HG03159 (cell line): ENCODE data around the gene FGGY.
A peak's percentile ranks its signal among the peaks of the same experiment; 100 is the strongest.
"Not testable (repeated sequence)": the region's sequence is repeated elsewhere in the genome, so short reads cannot be mapped to it uniquely, and the experiment has no call there.

Experiments
- ATAC-seq: cut with Tn5 transposase; IDR thresholded peaks from one replicate; pipeline ENCODE4 v1.9.1; 2021; ENCODE audit warnings: mild to moderate bottlenecking, moderate library complexity; ENCODE audit not compliant: unreplicated experiment

Gene FGGY

DNA sequence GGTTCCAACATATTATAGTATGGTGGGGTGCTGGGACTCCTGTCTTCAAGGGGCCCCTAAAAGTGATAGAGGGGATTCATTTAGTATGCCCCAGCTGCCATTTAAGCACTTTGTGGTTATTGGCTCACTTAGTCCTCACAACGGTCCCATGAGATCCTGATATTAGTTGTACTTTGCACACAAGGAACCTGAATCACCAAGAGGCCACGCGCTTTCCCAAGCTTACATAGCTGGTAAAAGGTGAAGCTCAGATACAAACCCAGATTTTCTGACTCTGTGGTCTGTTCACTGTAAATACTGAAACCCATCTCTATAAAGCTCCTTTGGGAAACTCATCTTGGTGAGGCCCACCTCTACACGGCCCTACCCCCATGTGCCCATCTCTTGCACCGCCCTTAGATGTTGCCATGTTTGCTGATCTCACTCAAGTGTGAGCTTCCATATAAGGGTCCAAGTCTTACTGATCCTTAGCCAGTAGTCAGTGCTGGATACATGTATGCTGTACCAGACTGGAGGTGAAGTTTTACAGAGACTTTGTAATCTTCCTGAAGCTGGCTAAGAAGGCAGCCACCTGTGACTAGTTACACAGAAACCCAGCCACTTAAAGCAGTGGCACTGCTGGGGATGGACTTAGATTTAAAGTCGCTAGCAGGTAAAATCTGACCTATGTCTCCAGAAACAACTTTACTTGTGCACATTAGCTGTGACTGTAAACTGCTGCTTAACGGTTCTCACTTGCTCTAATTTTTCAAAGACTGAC lies 393.5 kb downstream of the FGGY start:
- ATAC-seq, result no peak

DNA sequence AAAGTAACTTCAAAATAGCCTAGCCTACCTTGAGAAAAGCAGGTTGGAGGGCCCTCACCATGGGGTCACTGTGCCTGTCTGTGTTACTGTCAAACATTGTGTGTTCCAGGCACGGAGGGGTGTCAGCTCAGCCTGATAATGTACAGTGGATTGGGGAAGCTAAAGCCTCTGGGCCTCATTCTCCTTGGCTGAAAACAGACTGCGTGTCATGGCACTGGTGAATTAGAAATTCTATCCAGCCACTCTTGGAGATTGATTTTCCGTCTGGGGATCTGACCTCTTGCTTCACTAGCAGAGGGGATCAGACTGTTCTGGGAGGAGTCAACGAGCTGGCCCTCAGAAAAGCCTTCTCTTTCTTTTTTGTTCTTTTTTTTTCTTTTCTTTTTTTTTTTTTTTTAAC lies 394.4 kb downstream of the FGGY start:
- ATAC-seq, result no peak

DNA sequence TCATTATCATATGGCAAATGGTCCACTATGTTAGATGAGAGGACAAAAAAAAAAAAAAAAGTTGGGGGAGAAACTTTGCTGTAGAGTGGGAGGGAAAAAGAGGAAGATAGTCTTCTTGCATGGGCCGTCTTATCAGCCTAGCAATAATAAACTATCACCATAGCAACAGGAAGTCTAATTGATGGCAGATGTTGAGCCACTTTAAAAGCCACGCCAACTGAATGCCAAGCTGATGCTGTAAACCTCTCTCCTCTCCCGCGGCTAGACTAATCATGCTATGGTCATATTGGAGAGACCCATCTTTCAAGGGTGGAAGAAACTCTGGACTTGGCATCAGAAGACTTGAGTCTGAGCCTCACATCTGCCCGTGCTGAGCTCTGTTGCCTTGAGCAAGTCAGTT lies 395.7 kb downstream of the FGGY start:
- no peak for ATAC-seq

DNA sequence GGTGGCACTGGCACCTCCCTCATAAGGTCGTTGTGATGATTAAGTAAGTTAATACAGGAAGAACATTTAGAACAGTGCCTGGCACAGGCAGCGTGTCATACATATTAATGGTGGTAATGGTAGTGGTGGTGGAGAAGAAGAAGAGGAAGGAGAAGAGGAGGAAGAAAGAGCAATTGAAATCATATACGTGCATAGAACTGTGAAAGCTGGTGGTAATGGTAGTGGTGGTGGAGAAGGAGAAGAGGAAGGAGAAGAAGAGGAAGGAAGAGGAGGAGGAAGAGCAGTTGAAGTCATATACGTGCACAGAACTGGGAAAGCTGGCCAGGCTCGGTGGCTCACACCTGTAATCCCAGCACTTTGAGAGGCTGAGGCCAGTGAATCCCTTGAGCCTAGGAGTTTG lies 396.5 kb downstream of the FGGY start:
- ATAC-seq, result no peak

DNA sequence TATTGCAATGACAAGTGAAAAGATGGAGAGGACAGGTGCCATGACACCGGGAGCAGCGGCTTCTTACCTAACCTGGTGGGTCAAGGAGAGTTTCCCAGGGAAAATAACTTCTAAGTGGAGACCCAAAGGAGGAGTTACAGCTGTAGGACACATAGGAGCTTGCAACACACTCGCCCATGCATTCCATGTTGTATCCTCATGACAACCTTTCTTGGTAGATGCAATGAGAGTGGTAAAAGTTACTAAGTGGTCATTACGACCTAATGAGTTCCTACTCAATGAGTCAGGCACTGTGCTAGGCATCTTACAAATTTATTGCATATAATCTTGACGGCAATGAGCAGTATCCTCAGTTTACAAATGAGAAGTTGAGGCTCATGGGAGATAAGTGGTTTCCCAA lies 398.4 kb downstream of the FGGY start:
- ATAC-seq, result no peak

DNA sequence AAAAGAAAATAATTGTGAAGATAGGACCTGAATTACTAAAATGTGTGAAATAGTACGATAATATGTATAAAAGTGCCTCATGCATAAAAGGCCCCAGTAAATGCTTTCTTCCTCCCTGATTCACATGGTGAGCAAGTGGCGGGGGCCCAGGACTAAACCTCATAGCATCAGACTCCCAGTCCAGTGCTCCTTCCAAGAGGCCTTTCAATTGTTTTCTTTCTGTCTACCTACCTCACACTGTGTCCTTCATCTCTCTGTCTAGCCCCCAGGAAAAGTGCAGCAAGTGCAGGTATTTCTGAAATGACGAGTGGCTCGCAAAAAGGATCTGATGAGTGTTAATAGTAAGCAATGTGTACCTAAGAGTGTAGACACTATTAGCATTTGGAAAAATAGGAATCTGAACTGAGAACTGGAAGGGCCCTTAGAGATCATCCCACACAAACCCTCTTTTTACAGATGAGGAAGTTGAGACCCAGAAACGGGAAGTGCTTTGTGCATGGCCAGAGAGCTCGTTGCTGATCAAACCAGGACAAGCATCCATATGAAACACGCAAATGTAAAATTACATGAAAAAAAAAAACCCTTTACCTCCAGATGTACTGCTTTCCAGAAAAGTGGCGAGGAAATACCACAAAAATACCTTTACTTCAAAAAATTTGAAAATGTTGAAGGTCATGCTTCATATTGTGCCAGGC lies 399.7 kb downstream of the FGGY start:
- peak; percentile 50 for ATAC-seq

DNA sequence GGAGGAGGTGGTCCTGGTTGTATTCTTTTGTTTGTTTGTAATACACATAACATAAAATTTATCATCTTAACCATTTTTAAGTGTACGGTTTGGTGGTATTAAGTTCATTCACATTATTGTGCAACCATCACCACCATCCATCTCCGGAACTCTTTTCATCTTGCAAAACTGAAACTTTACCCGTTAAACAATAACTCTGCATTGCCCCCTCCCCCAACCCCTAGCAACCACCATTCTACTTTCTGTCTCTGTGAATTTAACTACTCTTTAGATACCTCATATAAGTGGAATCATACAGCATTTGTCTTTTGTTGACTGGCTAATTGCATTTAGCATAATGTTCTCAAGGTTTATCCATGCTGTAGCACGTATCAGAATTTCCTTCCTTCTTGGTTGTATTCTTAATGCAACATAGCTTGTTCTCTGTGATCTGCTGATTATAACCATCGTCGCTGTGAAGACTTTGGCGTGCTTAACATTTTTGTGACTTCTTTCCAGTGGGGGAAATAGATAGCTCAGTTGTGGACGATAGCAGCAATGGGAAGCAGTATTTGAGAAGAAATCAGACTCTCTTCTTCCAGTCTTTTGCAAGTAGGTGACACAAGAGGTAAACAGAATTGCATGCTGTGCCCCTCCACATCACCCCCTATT lies 400.4 kb downstream of the FGGY start:
- ATAC-seq, result peak; percentile 54

DNA sequence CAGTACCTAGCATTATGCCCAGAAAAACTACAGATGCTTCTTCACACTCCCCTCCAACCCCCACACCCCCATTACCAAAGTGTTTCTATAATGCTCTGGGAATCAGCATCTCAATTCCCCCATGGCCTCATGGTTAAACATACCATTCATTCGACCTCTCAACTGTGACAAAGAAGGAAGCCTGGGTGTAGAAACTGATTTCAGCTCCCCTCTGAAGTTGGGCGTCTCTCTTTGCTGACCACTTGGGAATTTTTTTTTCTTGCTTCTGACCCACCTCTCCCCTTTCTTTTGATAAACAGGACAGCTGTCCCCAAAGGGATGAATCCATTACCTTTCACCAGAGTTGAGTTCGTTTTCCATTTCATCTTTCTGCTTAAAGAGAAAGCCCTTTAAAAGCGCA lies 401.5 kb downstream of the FGGY start:
- ATAC-seq, result no peak

DNA sequence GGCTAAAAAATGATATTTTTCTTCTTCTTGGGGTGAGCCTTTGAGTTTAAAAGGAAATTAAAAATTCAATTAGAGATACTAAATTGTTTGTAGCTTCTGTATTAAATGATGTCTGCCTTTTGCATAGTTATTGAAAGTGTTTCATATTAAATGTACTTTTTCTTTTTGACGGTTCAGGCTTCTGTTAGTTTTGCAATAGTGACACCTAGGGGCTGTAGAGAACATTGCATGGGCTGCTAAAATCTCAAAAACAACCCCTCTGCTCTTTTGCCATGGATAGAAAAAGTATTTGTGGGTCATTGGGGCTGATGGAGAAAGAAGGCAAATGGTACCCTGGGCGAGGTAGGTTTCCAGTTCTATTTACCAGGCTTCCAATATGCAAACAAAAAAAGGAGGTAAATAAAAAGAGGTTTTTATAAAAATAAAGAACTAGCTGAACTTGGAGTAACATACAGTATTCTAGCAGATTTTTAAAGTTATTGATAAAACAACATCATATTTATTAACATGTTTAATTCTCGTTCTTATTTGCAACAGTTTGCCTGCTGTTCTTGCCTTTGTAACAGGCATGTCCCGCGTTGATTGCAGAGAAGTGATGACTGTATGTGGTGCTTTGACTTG lies 402.4 kb downstream of the FGGY start:
- no peak for ATAC-seq

DNA sequence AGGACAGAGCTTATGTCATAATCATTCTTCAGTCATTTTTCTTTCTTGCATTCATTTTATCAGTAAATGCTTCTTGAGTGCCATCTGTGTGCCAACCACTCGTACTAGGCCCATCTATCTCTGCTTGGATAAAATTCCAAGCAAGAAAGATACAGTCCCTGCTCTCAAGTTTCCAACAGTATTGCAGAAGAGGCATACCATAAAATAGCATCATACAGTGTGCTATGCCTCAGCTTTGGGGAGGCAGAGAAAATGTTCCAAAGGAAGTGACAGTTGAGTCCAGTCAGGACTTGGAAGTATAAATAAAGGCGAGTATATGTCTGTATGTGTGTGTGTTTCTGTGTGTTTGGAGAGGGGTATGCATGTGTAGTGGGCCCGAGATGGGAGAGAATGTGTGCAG lies 404.5 kb downstream of the FGGY start:
- ATAC-seq, result no peak

DNA sequence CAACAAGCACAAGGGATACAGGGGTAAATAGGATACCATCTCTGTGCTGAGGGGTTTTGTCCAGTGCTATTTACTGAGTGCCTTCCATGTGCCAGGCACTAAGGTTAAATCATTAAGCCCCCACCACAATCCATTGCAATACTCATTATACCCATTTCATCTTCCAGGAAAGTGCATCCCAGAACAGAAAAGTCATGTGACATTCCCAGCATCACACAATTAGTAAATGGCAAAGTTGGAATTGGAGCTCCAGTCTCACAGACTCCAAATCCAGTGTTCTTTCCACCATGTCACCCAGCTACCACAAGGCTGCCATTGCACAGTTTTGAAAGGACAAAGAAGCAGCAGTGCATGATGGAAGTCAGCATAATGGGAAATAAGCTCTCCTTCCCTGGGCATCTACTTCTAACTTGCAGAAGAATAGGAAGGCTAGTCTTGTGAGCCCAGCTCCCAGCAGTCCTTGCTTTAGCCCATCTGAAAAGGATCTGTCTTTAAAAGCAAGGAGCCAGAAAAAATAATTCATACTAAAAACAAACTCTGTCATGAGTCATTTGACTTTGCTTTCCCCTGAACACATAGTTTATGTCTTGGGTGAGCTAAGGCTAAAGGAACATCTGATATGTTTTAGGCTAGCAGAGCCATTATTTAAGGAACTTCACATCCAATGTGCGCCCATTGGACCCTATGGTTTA lies 406.5 kb downstream of the FGGY start:
- ATAC-seq, result no peak

DNA sequence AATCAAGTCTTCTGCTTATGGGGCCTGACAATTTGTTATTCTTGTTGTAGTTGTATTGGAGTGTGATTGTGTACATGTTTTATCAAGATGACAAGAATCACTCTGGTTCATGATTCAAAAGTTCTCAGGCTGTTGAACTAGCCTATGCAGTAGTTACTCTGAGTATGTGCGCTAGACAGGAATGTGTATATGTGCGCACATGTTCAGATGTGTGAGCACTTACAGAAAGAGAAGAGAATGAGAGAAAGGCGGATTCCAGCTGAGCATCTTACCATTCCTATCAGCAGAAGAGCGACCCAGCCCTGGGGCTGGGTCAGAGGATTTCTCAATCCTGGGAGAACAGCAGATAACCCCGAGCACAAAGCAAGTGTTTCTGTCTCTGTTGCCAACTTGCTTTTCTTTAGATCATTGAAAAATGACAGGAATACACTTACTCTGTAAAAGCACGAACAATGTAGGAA lies 407.1 kb downstream of the FGGY start:
- no peak for ATAC-seq

DNA sequence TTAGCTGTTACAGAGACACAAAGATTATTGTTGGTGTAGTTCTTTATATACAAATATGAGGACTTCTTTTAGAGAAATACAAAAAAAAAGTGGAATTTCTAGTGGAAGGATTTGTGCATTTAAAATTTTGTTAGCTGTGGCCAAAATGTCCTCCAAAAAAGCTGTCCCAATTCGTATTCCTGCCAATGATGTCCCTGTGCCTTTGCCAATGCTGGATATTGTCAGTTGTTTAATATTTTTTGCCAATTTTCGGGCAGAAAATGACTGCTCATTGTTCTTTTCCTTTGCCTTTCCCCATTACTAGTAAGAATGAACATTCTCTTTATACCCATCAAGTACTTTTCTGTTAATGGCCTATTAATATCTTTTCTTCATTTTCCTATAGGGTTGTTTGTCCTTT lies 407.8 kb downstream of the FGGY start:
- ATAC-seq, result no peak

DNA sequence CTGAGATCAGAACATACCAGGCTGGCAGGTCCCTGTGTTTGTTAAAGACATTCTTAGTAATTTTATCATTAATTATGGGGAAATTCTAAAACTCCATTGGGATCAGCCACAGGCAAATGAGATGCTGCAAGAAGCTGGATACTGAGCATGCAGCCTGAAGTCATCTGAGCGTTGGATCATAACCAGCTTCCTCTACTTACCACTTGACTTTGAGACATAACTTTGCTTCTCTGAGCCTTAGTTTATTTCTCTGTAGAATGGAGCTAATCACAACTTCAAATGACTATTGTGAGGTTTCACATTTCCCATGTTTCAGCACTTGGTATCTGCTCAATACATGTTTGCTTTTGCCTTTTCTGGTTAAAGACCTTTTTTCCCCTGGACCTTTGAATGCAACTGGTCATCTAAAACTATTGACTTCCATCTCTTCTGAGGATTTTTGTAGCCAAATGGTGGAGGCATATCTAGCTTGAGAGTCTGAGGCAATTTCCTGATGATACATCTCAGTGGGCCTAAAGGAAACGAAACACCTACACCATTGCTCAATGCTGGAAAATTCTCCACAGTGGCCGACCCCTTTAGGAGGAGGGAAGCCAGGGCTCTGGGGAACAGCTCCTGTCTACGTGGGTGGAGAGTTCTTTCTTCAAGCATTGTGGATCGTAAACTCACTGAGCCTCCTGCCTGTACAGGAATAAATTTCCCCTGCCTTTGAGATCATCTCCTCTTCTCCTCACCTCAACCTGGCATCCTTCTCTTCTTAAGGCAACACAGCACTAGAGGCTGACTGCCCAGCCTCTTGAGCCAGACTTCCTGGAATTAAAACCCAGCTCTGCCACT lies 408.8 kb downstream of the FGGY start:
- no peak for ATAC-seq

DNA sequence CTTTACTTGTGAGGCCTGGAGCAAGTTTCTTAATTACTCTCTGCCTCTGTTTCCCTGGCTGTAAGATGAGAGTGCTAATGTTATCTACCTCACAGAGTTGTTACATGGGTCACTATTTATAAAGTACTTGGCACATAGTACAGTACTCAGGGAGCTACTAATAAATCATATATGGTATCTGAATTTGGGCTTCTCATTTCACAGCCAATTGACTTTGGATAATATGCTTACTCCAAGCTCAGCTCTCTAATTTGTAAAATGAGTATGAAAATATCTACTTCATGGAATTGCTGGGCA lies 409.4 kb downstream of the FGGY start:
- ATAC-seq, result no peak

DNA sequence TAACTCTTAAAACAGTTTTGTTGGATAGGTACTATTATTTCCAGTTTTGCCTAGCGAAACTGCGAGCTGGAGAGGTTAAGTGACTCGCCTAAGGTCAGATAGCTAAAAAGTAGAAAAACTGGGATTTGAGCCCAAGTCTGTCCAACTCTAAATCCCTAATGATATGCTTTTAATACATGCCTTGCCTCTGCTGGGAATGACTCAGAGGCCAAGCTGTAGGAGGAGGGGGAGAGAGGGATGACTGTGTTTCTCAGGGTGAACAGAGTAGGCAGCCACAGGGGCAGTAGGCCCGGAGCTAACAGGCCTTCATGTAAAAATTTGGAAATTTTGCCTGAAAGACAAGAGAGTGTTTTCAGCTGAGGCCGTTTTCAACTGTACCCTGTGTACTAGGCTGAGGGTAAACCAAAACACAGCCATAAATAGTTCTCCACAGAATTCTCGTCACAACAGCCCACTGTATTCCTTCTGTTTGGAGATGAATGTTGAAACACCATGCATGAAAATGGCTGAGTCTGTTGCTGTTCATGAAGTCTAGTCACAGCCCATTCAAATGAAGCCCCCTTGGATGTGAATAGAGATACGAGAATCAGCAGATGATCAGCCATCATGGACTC lies 410.4 kb downstream of the FGGY start:
- ATAC-seq, result no peak

DNA sequence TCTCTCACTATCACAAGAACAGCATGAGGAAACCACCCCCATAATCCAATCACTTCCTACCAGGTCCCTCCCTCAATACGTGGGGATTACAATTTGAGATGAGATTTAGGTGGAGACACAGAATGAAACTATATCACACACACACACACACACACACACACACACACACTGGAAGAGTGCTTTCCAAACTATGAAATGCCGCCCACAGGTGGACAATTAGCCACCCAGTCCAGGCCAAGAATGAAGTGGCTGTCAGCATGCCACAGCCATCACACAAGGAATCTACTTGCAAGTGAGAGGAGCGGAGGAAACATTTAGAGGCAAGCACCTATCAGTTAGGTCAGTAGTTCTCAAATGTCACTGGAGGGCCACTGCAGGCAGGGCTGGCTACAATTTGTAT lies 412.4 kb downstream of the FGGY start:
- ATAC-seq, result no peak

DNA sequence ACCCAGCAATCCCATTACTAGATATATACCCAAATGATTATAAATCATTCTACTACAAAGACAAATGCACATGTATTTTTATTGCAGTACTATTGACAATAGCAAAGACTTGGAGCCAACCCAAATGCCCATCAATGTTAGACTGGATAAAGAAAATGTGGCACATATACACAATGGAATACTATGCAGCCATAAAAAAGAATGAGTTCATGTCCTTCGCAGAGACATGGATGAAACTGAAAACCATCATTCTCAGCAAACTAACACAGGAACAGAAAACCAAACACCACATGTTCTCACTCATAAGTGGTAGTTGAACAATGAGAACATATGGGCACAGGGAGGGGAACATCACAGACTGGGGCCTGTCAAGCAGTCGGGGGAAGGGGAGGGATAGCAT lies 414.0 kb downstream of the FGGY start:
- ATAC-seq, result not testable (repeated sequence)

DNA sequence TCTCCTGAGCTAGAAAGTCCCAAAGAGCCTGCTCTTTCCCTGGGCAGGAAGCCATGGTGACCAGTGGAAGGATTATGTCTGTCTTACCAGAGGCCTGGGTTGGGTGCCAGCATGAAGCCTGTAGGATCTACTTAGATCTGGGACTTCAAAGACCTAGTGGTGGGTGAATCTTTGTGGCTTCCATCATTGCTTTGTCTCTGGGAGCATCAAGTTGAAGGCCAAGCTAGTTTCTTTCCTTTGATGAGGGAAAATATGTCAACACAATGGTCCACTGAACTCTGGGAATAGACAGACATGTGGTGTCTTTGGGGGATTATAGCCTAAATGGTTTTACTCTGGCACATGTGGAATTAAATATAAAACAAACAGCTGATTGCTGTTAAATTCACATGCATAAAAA lies 417.3 kb downstream of the FGGY start:
- ATAC-seq, result no peak

DNA sequence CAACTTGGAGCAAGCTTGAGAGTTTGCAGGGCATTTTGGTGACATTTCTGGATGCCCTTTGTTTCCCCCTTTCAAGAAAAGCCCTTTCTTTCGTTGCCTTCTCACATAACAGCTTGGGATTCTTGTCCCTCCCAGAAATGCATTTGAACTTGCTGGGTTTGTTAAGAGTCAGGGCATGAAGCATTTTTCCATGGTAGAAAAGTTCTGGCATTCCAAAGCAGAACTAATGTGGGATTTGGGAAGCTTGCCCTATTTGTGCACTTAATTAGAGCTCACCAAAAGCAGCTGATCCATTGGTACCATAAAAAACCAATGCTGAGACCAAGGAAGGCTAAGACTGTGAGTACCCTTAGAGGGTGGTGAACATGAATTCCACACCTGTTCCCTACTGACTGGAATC lies 418.1 kb downstream of the FGGY start:
- no peak for ATAC-seq
